H9 (cell line): ENCODE measurements around the gene MUC15. TPM values are rescaled to one million over a fixed set of nuclear protein-coding genes. Genes with fewer than 3 reads are reported as not detected.
"Not testable (repeated sequence)": the region's sequence is repeated elsewhere in the genome, so short reads cannot be mapped to it uniquely, and the experiment has no call there.

ENCODE experiments used
- DNase-seq: peaks from one replicate; pipeline ENCODE4 v3.0.0-alpha.2; 2017
- H2AFZ ChIP-seq: one replicate; pipeline ENCODE4 v1.6.1; 2013; ENCODE audit warnings: mild to moderate bottlenecking, low read length, control low read depth, moderate library complexity
- H2AK5ac ChIP-seq: 2 replicates; pipeline ENCODE4 v1.6.1; 2013; ENCODE audit warnings: low read length, control low read depth, mixed read lengths; ENCODE audit not compliant: insufficient read length
- H2BK120ac ChIP-seq: one replicate; pipeline ENCODE4 v1.6.1; 2013; ENCODE audit warnings: low read depth, mild to moderate bottlenecking, low read length, control low read depth, inconsistent platforms; ENCODE audit not compliant: poor library complexity, severe bottlenecking
- H2BK12ac ChIP-seq: 2 replicates; pipeline ENCODE4 v1.6.1; 2013; ENCODE audit warnings: low read length, control low read depth, mixed read lengths, low read depth; ENCODE audit not compliant: insufficient read length
- H2BK15ac ChIP-seq: 2 replicates; pipeline ENCODE4 v1.6.1; 2013; ENCODE audit warnings: low read depth, low read length, control low read depth
- H2BK20ac ChIP-seq: one replicate; pipeline ENCODE4 v1.6.1; 2013; ENCODE audit warnings: low read depth, mild to moderate bottlenecking, low read length, control low read depth, inconsistent platforms; ENCODE audit not compliant: poor library complexity, severe bottlenecking
- H2BK5ac ChIP-seq: 2 replicates; pipeline ENCODE4 v1.6.1; 2013; ENCODE audit warnings: low read length, control low read depth, mixed read lengths; ENCODE audit not compliant: insufficient read length
- H3K14ac ChIP-seq: 2 replicates; pipeline ENCODE4 v1.6.1; 2013; ENCODE audit warnings: low read length, control low read depth; ENCODE audit not compliant: insufficient read depth
- H3K18ac ChIP-seq: 2 replicates; pipeline ENCODE4 v1.6.1; 2013; ENCODE audit warnings: low read depth, mild to moderate bottlenecking, mixed read lengths, low read length, control low read depth; ENCODE audit not compliant: insufficient read length
- H3K23ac ChIP-seq: 2 replicates; pipeline ENCODE4 v1.6.1; 2013; ENCODE audit warnings: low read length, control low read depth, mixed read lengths, low read depth; ENCODE audit not compliant: insufficient read length
- H3K23me2 ChIP-seq: 2 replicates; pipeline ENCODE4 v1.6.1; 2013; ENCODE audit warnings: low read depth, mild to moderate bottlenecking, mixed read lengths, low read length, control low read depth; ENCODE audit not compliant: insufficient read length, poor library complexity, severe bottlenecking
- H3K27ac ChIP-seq: 2 replicates; pipeline ENCODE4 v1.5.1; 2013; ENCODE audit warnings: low read length, control low read depth, mixed read lengths, low read depth; ENCODE audit not compliant: insufficient read length
- H3K27me3 ChIP-seq: 2 replicates; pipeline ENCODE4 v1.6.1; 2013; ENCODE audit warnings: low read length, control low read depth, inconsistent platforms; ENCODE audit not compliant: insufficient read depth
- H3K4ac ChIP-seq: 2 replicates; pipeline ENCODE4 v1.6.1; 2013; ENCODE audit warnings: low read depth, mild to moderate bottlenecking, control low read depth, inconsistent platforms, low read length, moderate library complexity
- H3K4me1 ChIP-seq: 2 replicates; pipeline ENCODE4 v1.6.1; 2013; ENCODE audit warnings: low read length, control low read depth, inconsistent platforms; ENCODE audit not compliant: insufficient read depth
- H3K4me2 ChIP-seq: 2 replicates; pipeline ENCODE4 v1.6.1; 2013; ENCODE audit warnings: low read length, control low read depth, mixed read lengths; ENCODE audit not compliant: insufficient read length, insufficient read depth
- H3K56ac ChIP-seq: 2 replicates; pipeline ENCODE4 v1.6.1; 2013; ENCODE audit warnings: low read depth, mild to moderate bottlenecking, mixed read lengths, low read length, control low read depth; ENCODE audit not compliant: insufficient read length
- H3K79me1 ChIP-seq: 2 replicates; pipeline ENCODE4 v1.6.1; 2013; ENCODE audit warnings: low read depth, mild to moderate bottlenecking, moderate library complexity, low read length, control low read depth, inconsistent platforms; ENCODE audit not compliant: insufficient read depth, poor library complexity, severe bottlenecking
- H3K79me2 ChIP-seq: 2 replicates; pipeline ENCODE4 v1.6.1; 2013; ENCODE audit warnings: low read length, control low read depth, inconsistent platforms; ENCODE audit not compliant: insufficient read depth
- H3K9ac ChIP-seq: 2 replicates; pipeline ENCODE4 v1.6.1; 2013; ENCODE audit warnings: low read length, control low read depth, mixed read lengths; ENCODE audit not compliant: insufficient read length; ENCODE audit errors: extremely low read depth
- H3K9me3 ChIP-seq: one replicate; pipeline ENCODE4 v1.6.1; 2013; ENCODE audit warnings: low read depth, low read length, inconsistent platforms; ENCODE audit not compliant: control insufficient read depth
- H3T11ph ChIP-seq: one replicate; pipeline ENCODE4 v1.6.1; 2013; ENCODE audit warnings: mild to moderate bottlenecking, low read length, control low read depth, inconsistent platforms
- H4K20me1 ChIP-seq: one replicate; pipeline ENCODE4 v1.6.1; 2013; ENCODE audit not compliant: control insufficient read depth, insufficient read length, insufficient read depth
- H4K5ac ChIP-seq: 2 replicates; pipeline ENCODE4 v1.6.1; 2013; ENCODE audit warnings: low read depth, mild to moderate bottlenecking, mixed read lengths, low read length, control low read depth; ENCODE audit not compliant: insufficient read length
- H4K8ac ChIP-seq: replicated peaks from 2 replicates; pipeline ENCODE4 v1.6.1; 2013; ENCODE audit warnings: low read length, control low read depth, mixed read lengths, low read depth; ENCODE audit not compliant: insufficient read length
- H4K91ac ChIP-seq: 2 replicates; pipeline ENCODE4 v1.6.1; 2013; ENCODE audit warnings: low read depth, mild to moderate bottlenecking, moderate library complexity, mixed read lengths, low read length, control low read depth; ENCODE audit not compliant: insufficient read length
- H3K27ac Mint-ChIP-seq, 3 experiments: 2 replicates in 2 of 3; 3 replicates in 1 of 3; pipeline ENCODE4 v1.8.0; 2020 to 2021; ENCODE audit warnings: mixed read lengths in 3 of 3, mild to moderate bottlenecking in 1 of 3, moderate library complexity in 1 of 3
- H3K27me3 Mint-ChIP-seq: 2 replicates; pipeline ENCODE4 v1.8.0; 2021; ENCODE audit warnings: low read depth, mild to moderate bottlenecking, moderate library complexity, mixed read lengths
- H3K36me3 Mint-ChIP-seq, 3 experiments: 2 replicates in 2 of 3; 3 replicates in 1 of 3; pipeline ENCODE4 v1.8.0; 2020 to 2021; ENCODE audit warnings: low read depth in 3 of 3, mixed read lengths in 3 of 3; ENCODE audit not compliant: insufficient read depth in 1 of 3
- H3K4me1 Mint-ChIP-seq, 2 experiments: 2 replicates each; pipeline ENCODE4 v1.8.0; 2020; ENCODE audit warnings: mixed read lengths in 2 of 2
- H3K4me3 Mint-ChIP-seq, 2 experiments: 2 replicates in 1 of 2; 3 replicates in 1 of 2; pipeline ENCODE4 v1.8.0; 2020 to 2021; ENCODE audit warnings: mild to moderate bottlenecking in 2 of 2, mixed read lengths in 2 of 2, moderate library complexity in 1 of 2
- H3K9me3 Mint-ChIP-seq, 2 experiments: 2 replicates in 1 of 2; 3 replicates in 1 of 2; pipeline ENCODE4 v1.8.0; 2020; ENCODE audit warnings: mild to moderate bottlenecking in 2 of 2, mixed read lengths in 2 of 2, moderate library complexity in 1 of 2
- WGBS: extraction: QIAGEN DNeasy Blood & Tissue Kit; methylation state at CpG from one replicate; pipeline ENCODE4 v1.1.7; 2013; ENCODE audit warnings: missing lambda C conversion rate, low lambda C conversion rate, mixed read lengths; ENCODE audit not compliant: insufficient read length; ENCODE audit errors: extremely low coverage; 5-methylcytosine and 5-hydroxymethylcytosine counted together
- total RNA-seq: library from RNA; stranded (reverse); gene quantifications from 2 replicates; pipeline ENCODE4 v1.2.1, GENCODE V29; 2021
- TF ChIP-seq, protein P1 (sequence below): fragments of 200-600 bp; sonication (generic); conservative IDR thresholded peaks from 3 replicates; pipeline ENCODE4 v1.8.0; 2021; ENCODE audit warnings: antibody characterized with exemption, mild to moderate bottlenecking

Gene MUC15
- total RNA-seq, 1 experiment from 2014 or later = not detected

DNA sequence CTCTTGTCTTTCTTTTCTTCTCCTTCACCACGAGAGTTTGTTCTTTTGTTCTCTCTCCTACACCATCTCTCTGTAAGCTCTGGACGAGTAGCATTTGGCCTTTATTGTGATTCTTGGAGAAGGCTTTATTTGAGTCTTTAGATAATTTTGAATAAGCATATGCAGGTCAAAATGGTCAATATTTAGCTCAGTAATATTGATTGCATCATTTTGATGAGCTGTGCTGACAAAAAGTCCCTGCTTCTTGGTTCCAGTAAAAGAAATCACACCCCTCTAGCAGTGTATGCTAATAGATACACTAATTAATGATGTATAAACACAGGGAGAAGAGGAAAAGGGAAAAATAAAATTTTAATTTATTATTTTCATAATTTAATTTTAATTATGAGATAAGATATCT, 25.8 kb upstream of the MUC15 start:
- Mint-ChIP-seq H3K27ac (no peak overlapping the region), H3K4me3 (no peak overlapping the region), H3K36me3 (no peaks in the 10 kb centered on the region), H3K27me3 (no peaks in the 10 kb centered on the region; the same call in none of the 2 replicates), H3K4me1 (peaks cover 0 to 4% of the 10 kb centered on the region in 2 experiments; a peak in 1 of 4 replicates), H3K9me3 (no peaks in the 10 kb centered on the region; a peak in 1 of 5 replicates)
- H3K27ac ChIP-seq = no peak overlapping the region
- H3K18ac ChIP-seq = no peak overlapping the region
- H3K4me1 ChIP-seq = no peaks in the 10 kb centered on the region
- no peak overlapping the region for H2BK12ac ChIP-seq
- H3K14ac ChIP-seq = no peak overlapping the region
- no peak overlapping the region for H3K4ac ChIP-seq
- H2BK120ac ChIP-seq = no peak overlapping the region
- TF ChIP-seq, protein P1, sequence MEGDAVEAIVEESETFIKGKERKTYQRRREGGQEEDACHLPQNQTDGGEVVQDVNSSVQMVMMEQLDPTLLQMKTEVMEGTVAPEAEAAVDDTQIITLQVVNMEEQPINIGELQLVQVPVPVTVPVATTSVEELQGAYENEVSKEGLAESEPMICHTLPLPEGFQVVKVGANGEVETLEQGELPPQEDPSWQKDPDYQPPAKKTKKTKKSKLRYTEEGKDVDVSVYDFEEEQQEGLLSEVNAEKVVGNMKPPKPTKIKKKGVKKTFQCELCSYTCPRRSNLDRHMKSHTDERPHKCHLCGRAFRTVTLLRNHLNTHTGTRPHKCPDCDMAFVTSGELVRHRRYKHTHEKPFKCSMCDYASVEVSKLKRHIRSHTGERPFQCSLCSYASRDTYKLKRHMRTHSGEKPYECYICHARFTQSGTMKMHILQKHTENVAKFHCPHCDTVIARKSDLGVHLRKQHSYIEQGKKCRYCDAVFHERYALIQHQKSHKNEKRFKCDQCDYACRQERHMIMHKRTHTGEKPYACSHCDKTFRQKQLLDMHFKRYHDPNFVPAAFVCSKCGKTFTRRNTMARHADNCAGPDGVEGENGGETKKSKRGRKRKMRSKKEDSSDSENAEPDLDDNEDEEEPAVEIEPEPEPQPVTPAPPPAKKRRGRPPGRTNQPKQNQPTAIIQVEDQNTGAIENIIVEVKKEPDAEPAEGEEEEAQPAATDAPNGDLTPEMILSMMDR = no peak
- H3K23me2 ChIP-seq = no peaks in the 10 kb centered on the region
- H3K56ac ChIP-seq = no peak overlapping the region
- no peak overlapping the region for H3K4me2 ChIP-seq
- no peak overlapping the region for H2BK5ac ChIP-seq
- no peak overlapping the region for H2AK5ac ChIP-seq
- H4K20me1 ChIP-seq = no peaks in the 10 kb centered on the region
- no peak for DNase-seq
- no peak overlapping the region for H2BK20ac ChIP-seq
- no peak overlapping the region for H4K5ac ChIP-seq
- H3K27me3 ChIP-seq = no peaks in the 10 kb centered on the region
- no peaks in the 10 kb centered on the region for H3K79me2 ChIP-seq
- no peak overlapping the region for H3K23ac ChIP-seq
- H3K9me3 ChIP-seq = no peaks in the 10 kb centered on the region
- H3K79me1 ChIP-seq = no peaks in the 10 kb centered on the region
- H3T11ph ChIP-seq = no peak overlapping the region
- no peak overlapping the region for H4K91ac ChIP-seq
- no peak overlapping the region for H3K9ac ChIP-seq
- H2BK15ac ChIP-seq = no peak overlapping the region
- no CpG with 5 or more reads among the region's 2 CpGs for WGBS
- no peak overlapping the region for H4K8ac ChIP-seq
- H2AFZ ChIP-seq = no peak overlapping the region

DNA sequence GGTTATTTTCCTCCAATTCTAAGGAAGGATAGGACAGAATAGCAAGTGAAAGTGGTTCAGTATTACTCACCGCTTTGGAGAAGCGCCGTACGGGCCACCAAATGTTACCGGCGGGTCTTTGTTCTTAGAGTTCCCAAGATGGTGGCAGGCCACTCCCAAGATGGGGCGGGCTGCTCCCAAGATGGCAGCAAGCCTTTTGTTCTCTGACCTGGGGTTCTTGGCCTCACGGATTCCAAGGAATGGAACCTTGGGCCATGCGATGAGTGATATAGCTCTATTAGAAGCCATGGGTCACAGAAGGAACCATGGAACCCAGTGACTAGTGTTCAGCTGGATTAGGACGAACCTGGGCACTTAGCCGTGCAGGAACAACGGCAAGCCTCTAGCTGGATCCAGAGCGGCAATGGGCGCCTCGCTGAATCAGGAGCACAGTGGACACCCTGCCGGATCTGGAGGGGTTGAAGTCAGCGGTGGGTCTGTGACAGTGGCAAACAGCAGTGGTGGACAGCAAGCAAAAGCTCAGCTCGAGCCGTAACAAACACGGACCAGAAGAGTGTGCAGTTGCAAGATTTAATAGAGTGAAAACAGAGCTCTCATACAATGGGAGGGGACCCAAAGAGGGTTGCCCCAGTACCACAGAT, 25.1 kb upstream of the MUC15 start:
- not testable (repeated sequence) for H3K4me2 ChIP-seq, H4K8ac ChIP-seq, H4K91ac ChIP-seq, H3K36me3 Mint-ChIP-seq, H3K79me2 ChIP-seq, H3K27ac Mint-ChIP-seq, H2BK15ac ChIP-seq, H3K18ac ChIP-seq, H3K27me3 ChIP-seq, H3K9me3 Mint-ChIP-seq, H2BK20ac ChIP-seq, H3K27me3 Mint-ChIP-seq, H3K23me2 ChIP-seq, H2BK5ac ChIP-seq, H2AFZ ChIP-seq, H2BK12ac ChIP-seq, H3K23ac ChIP-seq, H3K56ac ChIP-seq, H3T11ph ChIP-seq, H4K20me1 ChIP-seq, H3K4ac ChIP-seq, H3K4me3 Mint-ChIP-seq, H2BK120ac ChIP-seq, H3K9me3 ChIP-seq, DNase-seq, H3K14ac ChIP-seq, H3K27ac ChIP-seq, H4K5ac ChIP-seq, H3K4me1 Mint-ChIP-seq, H3K4me1 ChIP-seq, H3K79me1 ChIP-seq, H3K9ac ChIP-seq, H2AK5ac ChIP-seq
- no CpG with 5 or more reads among the region's 20 CpGs for WGBS
